Measurements from ENCODE around the gene AIP. TPM values are rescaled to one million over a fixed set of nuclear protein-coding genes. Genes with fewer than 3 reads are reported as not detected.
A peak's percentile ranks its signal among the peaks of the same experiment; 100 is the strongest.

AIP gene
- total RNA-seq, 1 experiment from 2014 or later = 99.9 TPM

- DNase-seq (ENCODE audit: low spot score) = no peak
Measured at GRCh38 chr11:67448220-67448609, 34.6 kb upstream of the AIP start.

GRCh38 chr11:67449116-67449844 is 33.5 kb upstream of the AIP start:
- DNase-seq (ENCODE audit: low spot score) = no peak

GRCh38 chr11:67450796-67451657 is 31.8 kb upstream of the AIP start:
- DNase-seq (ENCODE audit: low spot score) = no peak

GRCh38 chr11:67451658-67451976 is 31.2 kb upstream of the AIP start:
- DNase-seq (ENCODE audit: low spot score) = no peak

GRCh38 chr11:67452141-67452952 is 30.5 kb upstream of the AIP start, which contains the start of gene GPR152:
TSS of gene GPR152 (minus strand) at chr11:67452729. CDS start at chr11:67452724, 5 bp downstream.
- DNase-seq (ENCODE audit: low spot score) = no peak

GRCh38 chr11:67453816-67454732 is 28.8 kb upstream of the AIP start:
- no peak for DNase-seq (ENCODE audit: low spot score)

GRCh38 chr11:67455054-67455453 is 27.8 kb upstream of the AIP start, which contains the start of gene CABP4:
TSS of gene CABP4 (plus strand) at chr11:67455354. CDS start at chr11:67455424, 70 bp downstream.
- no peak for DNase-seq (ENCODE audit: low spot score)

- DNase-seq (ENCODE audit: low spot score) = no peak
Measured at GRCh38 chr11:67456068-67456705, 26.6 kb upstream of the AIP start.

GRCh38 chr11:67457453-67457852 is 25.4 kb upstream of the AIP start:
- no peak for DNase-seq (ENCODE audit: low spot score)

GRCh38 chr11:67458266-67458665 is 24.6 kb upstream of the AIP start:
- no peak for DNase-seq (ENCODE audit: low spot score)

GRCh38 chr11:67463186-67463585 is 19.6 kb upstream of the AIP start:
- DNase-seq (ENCODE audit: low spot score) = no peak

- peak; percentile 86 for DNase-seq (ENCODE audit: low spot score)
Measured at GRCh38 chr11:67463680-67464410, 19.0 kb upstream of the AIP start.

GRCh38 chr11:67464411-67465188 is 18.2 kb upstream of the AIP start:
- peak; percentile 42 for DNase-seq (ENCODE audit: low spot score)

GRCh38 chr11:67465189-67465510 is 17.7 kb upstream of the AIP start:
- no peak for DNase-seq (ENCODE audit: low spot score)

GRCh38 chr11:67465530-67465929 is 17.3 kb upstream of the AIP start:
- peak; percentile 29 for DNase-seq (ENCODE audit: low spot score)

GRCh38 chr11:67466367-67466766 is 16.5 kb upstream of the AIP start:
- no peak for DNase-seq (ENCODE audit: low spot score)

- DNase-seq (ENCODE audit: low spot score) = no peak
Measured at GRCh38 chr11:67466962-67467771, 15.7 kb upstream of the AIP start.

- DNase-seq (ENCODE audit: low spot score) = no peak
Measured at GRCh38 chr11:67468056-67468455, 14.8 kb upstream of the AIP start.

- DNase-seq (ENCODE audit: low spot score) = no peak
Measured at GRCh38 chr11:67468456-67468758, 14.4 kb upstream of the AIP start.
